Glutamatergic neuron (in vitro differentiated cells): Measurements from ENCODE around the gene TCERG1L. TPM values are rescaled to one million over a fixed set of nuclear protein-coding genes. Genes with fewer than 3 reads are reported as not detected.

Experiments used
- DNase-seq: peaks from one replicate; pipeline ENCODE4 v3.0.0; 2022
- H3K27ac Mint-ChIP-seq: one replicate; pipeline ENCODE4 v1.8.0; 2020; ENCODE audit warnings: mild to moderate bottlenecking, mixed read lengths, inconsistent platforms; ENCODE audit not compliant: unreplicated experiment
- H3K27me3 Mint-ChIP-seq: one replicate; pipeline ENCODE4 v1.8.0; 2020; ENCODE audit warnings: mild to moderate bottlenecking, moderate library complexity, mixed read lengths, inconsistent platforms; ENCODE audit not compliant: unreplicated experiment
- H3K36me3 Mint-ChIP-seq: one replicate; pipeline ENCODE4 v1.8.0; 2020; ENCODE audit warnings: mild to moderate bottlenecking, mixed read lengths, inconsistent platforms; ENCODE audit not compliant: unreplicated experiment
- H3K4me1 Mint-ChIP-seq: one replicate; pipeline ENCODE4 v1.8.0; 2020; ENCODE audit warnings: mild to moderate bottlenecking, low read depth, mixed read lengths, inconsistent platforms; ENCODE audit not compliant: unreplicated experiment
- H3K4me3 Mint-ChIP-seq: one replicate; pipeline ENCODE4 v1.8.0; 2020; ENCODE audit warnings: mild to moderate bottlenecking, mixed read lengths, inconsistent platforms; ENCODE audit not compliant: unreplicated experiment
- H3K9me3 Mint-ChIP-seq: one replicate; pipeline ENCODE4 v1.8.0; 2020; ENCODE audit warnings: mild to moderate bottlenecking, moderate library complexity, mixed read lengths, inconsistent platforms; ENCODE audit not compliant: unreplicated experiment
- CTCF ChIP-seq: fragments of 200-600 bp; sonication (generic); IDR thresholded peaks from one replicate; pipeline ENCODE4 v1.5.0; 2021; ENCODE audit not compliant: partially characterized antibody, unreplicated experiment
- total RNA-seq: library from RNA; stranded (reverse); fragmentation: NEBNext Ultra II Directional; extraction: Animal tissue kit (Norgen Biotek cat#: 25700); gene quantifications from one replicate; pipeline ENCODE4 v1.2.1, GENCODE V29; 2021; ENCODE audit not compliant: unreplicated experiment

TCERG1L gene
- total RNA-seq, 1 donor from 2014 or later = 2.2 TPM

- H3K27me3 Mint-ChIP-seq = peaks cover 8% of the 10 kb centered on the region
These were observed 42.9 kb upstream of the TCERG1L start for GRCh38 chr10:131354380-131354779.

GRCh38 chr10:131352765-131353290 lies 41.3 kb upstream of the TCERG1L start:
- Mint-ChIP-seq H3K4me3 (no peak overlapping the region), H3K36me3 (no peaks in the 10 kb centered on the region), H3K9me3 (peaks cover 2% of the 10 kb centered on the region), H3K27ac (no peak overlapping the region), H3K27me3 (peaks cover 8% of the 10 kb centered on the region), H3K4me1 (no peaks in the 10 kb centered on the region)
- no peak for TF ChIP-seq CTCF
- DNase-seq = no peak

More at GRCh38 chr10:131354380-131354779, 42.9 kb upstream of the TCERG1L start:
- TF ChIP-seq CTCF = no peak
- no peak overlapping the region for H3K27ac Mint-ChIP-seq
- H3K4me1 Mint-ChIP-seq = no peaks in the 10 kb centered on the region
- peaks cover 2% of the 10 kb centered on the region for H3K9me3 Mint-ChIP-seq
- DNase-seq = no peak
- H3K4me3 Mint-ChIP-seq = no peak overlapping the region
- H3K36me3 Mint-ChIP-seq = no peaks in the 10 kb centered on the region

DNA sequence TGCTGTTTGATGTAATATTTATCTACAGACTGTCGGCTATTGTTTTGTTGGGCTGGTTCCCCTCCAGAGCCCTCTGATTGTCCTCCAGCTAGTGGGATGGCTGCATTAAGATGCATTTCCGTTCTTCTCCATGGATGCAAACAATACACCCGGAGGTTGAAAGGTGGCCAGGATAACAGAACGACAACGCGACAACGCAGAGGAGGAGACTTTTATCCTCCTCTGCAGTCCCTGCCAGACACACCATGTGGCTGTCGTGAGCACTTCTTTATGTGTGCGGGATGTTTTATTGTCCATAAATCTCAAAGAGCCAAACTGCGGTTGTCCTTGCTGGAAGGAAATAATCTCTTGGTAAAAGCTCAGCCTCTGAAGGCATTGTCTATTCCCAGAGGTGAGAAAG lies 39.1 kb upstream of the TCERG1L start:
- no peak for DNase-seq
- H3K4me3 Mint-ChIP-seq = no peak overlapping the region
- no peak for TF ChIP-seq CTCF
- H3K27ac Mint-ChIP-seq = no peak overlapping the region
- peaks cover 12% of the 10 kb centered on the region for H3K27me3 Mint-ChIP-seq
- peaks cover 7% of the 10 kb centered on the region for H3K9me3 Mint-ChIP-seq
- H3K4me1 Mint-ChIP-seq = no peaks in the 10 kb centered on the region
- no peaks in the 10 kb centered on the region for H3K36me3 Mint-ChIP-seq

DNA sequence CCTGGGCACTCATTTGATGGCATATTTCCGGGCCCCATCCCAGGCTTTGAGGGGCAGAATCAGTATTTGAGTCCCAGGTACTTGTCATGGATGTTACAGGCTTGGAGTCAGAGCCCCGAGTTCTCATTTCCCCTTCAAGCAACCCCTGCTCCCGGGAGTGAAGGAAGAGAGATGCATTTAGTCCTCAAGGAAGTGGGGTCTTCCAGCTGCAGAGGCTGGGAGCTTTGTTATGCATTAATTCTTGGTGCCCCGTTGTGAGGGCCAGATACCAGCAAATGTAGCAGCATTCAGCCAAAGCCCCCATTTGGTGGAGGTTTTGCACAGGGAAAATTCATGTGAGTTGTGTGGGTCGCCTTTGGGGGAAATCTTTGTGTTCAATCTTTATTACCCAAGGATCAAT lies 38.7 kb upstream of the TCERG1L start:
- Mint-ChIP-seq H3K4me1 (no peaks in the 10 kb centered on the region), H3K27ac (no peak overlapping the region), H3K36me3 (no peaks in the 10 kb centered on the region), H3K27me3 (peaks cover 12% of the 10 kb centered on the region), H3K9me3 (peaks cover 7% of the 10 kb centered on the region), H3K4me3 (no peak overlapping the region)
- DNase-seq = no peak
- no peak for TF ChIP-seq CTCF

- Mint-ChIP-seq H3K27me3 (peaks cover 10% of the 10 kb centered on the region), H3K36me3 (no peaks in the 10 kb centered on the region), H3K4me1 (no peaks in the 10 kb centered on the region), H3K9me3 (peaks cover 7% of the 10 kb centered on the region), H3K4me3 (no peak overlapping the region), H3K27ac (no peak overlapping the region)
- TF ChIP-seq CTCF = no peak
- DNase-seq = no peak
These were observed 34.9 kb upstream of the TCERG1L start for GRCh38 chr10:131346456-131346855.
